ENCODE results near the gene MCC.

DNA sequence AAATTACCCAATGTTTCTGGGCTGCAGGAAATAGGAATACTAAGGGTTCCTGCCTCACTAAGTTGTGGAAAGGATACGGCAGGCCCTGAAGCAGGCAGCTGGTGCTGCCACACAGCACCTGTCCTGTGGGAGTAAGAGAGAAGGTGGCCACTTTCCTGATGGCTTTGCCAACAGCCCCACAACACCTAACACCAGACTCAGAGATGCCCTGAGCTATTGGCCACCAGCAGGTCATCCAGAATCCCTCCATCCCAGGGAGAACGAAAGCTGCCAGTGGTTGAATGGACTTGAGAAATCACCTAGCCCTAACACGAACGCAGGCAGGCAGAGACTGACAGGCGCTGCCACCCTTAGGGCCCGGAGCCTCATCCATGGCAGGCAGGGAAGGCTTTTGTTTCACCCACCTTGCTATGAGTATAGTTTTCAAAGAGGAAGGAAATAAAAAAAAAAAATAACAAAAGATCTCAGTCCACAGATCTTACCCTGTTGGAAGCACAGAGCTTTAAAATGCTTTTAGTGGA lies 429.5 kb downstream of the MCC start:
- TF ChIP-seq, protein P1, sequence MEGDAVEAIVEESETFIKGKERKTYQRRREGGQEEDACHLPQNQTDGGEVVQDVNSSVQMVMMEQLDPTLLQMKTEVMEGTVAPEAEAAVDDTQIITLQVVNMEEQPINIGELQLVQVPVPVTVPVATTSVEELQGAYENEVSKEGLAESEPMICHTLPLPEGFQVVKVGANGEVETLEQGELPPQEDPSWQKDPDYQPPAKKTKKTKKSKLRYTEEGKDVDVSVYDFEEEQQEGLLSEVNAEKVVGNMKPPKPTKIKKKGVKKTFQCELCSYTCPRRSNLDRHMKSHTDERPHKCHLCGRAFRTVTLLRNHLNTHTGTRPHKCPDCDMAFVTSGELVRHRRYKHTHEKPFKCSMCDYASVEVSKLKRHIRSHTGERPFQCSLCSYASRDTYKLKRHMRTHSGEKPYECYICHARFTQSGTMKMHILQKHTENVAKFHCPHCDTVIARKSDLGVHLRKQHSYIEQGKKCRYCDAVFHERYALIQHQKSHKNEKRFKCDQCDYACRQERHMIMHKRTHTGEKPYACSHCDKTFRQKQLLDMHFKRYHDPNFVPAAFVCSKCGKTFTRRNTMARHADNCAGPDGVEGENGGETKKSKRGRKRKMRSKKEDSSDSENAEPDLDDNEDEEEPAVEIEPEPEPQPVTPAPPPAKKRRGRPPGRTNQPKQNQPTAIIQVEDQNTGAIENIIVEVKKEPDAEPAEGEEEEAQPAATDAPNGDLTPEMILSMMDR (IDR thresholded peaks at IDR 0.05) = no peak
- TF ChIP-seq POLR2AphosphoS5 (IDR thresholded peaks at IDR 0.05) (no peak), POLR2A (IDR thresholded peaks at IDR 0.05) (no peak)

Data from upper lobe of left lung (tissue), 4 donors.